ENCODE data around the gene KCNK5.

Gene KCNK5

DNA sequence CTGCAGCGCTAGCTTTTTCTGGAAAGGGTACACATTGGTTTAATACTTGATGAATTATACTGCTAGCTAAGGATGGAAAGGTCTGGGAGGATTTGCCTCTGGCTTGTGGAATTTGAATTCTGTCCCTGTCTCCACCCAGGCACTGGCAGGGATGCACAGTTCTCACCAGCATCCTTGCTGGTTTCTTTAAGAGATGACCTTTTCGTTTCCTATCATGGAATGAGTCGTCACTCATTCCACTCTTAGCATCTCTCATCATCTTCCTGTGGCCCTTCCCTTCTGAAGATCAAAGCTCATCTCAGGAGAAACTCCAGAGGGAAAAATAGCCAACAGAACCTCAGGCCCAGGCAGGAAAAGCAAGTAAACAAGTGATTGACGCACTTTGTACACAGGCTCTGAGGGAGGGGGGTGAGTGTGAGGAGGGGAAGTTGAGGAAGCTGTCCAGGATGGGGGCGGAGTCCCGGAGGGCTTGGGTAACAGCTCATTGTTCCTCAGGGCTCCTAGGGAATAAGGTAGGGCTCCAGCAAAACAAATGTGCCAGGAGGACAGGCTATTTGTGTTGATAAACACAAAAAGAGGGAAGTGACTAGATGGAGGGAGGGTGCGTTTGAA, 88.6 kb downstream of the KCNK5 start:
- no peak for DNase-seq (ENCODE audit: low read depth, low spot score)
